ENCODE results near the gene B4GALNT3. TPM values are rescaled to one million over a fixed set of nuclear protein-coding genes. Genes with fewer than 3 reads are reported as not detected.
A peak's percentile ranks its signal among the peaks of the same experiment; 100 is the strongest.

The B4GALNT3 gene
- total and polyA plus RNA-seq, 12 donors = 14.1 to 58.7 (median 36.5) TPM

GRCh38 chr12:452667-453210, 7.0 kb upstream of the B4GALNT3 start:
- Histone ChIP-seq H3K27ac (no peak overlapping the region), H3K27me3 (peaks cover 0 to 31% (median 3%) of the 10 kb centered on the region in 7 donors), H3K4me3 (no peak overlapping the region), H3K36me3 (no peaks in the 10 kb centered on the region), H3K9me3 (no peaks in the 10 kb centered on the region), H3K4me1 (peaks cover 0 to 38% (median 0%) of the 10 kb centered on the region in 9 donors)
- DNase-seq (peak; percentile 25 to 55), ATAC-seq (peak in 3 of 8 donors; percentile 3 to 61 (median 43))
- intact Hi-C loops (cut with DNase I) = loop anchor here in 7 of 10 donors (1.0 to 5.0 kb wide), 4 partner anchors 50 to 95 kb away; no protein-coding TSS in a partner anchor
- TF ChIP-seq CTCF (IDR thresholded peaks at IDR 0.05) = no peak
- 43 to 53% methylated on average over 16 to 18 of the region's 25 CpGs for WGBS, 2 donors

- H3K27ac ChIP-seq = peak overlapping the region in 5 of 10 donors; percentile 24 to 89 (median 68)
- peaks cover 0 to 52% (median 11%) of the 10 kb centered on the region in 7 donors for H3K27me3 ChIP-seq
- DNase-seq (no peak), ATAC-seq (no peak)
- no peaks in the 10 kb centered on the region for H3K9me3 ChIP-seq
- H3K36me3 ChIP-seq = no peaks in the 10 kb centered on the region
- H3K4me3 ChIP-seq = no peak overlapping the region
- no peak for TF ChIP-seq CTCF (IDR thresholded peaks at IDR 0.05)
- WGBS, 2 donors = 31 to 38% methylated on average over 1 of the region's 1 CpG
- intact Hi-C loops (cut with DNase I) = loop anchor here in 8 of 10 donors (2.0 to 5.0 kb wide), 4 partner anchors 47 to 92 kb away; no protein-coding TSS in a partner anchor
- H3K4me1 ChIP-seq = peaks cover 0 to 45% (median 6%) of the 10 kb centered on the region in 9 donors
Observed at GRCh38 chr12:454833-455232, 4.9 kb upstream of the B4GALNT3 start.

- H3K9me3 ChIP-seq = no peaks in the 10 kb centered on the region
- no peaks in the 10 kb centered on the region for H3K36me3 ChIP-seq
- intact Hi-C loops (cut with DNase I) = loop anchor here in 5 of 10 donors (2.0 to 5.0 kb wide), 4 partner anchors 46 to 91 kb away; no protein-coding TSS in a partner anchor
- DNase-seq (no peak), ATAC-seq (no peak)
- 12 to 28% methylated on average over 2 of the region's 2 CpGs for WGBS, 2 donors
- H3K4me3 ChIP-seq = no peak overlapping the region
- peaks cover 0 to 55% (median 15%) of the 10 kb centered on the region in 7 donors for H3K27me3 ChIP-seq
- H3K27ac ChIP-seq = peak overlapping the region in 5 of 10 donors; percentile 14 to 89 (median 47)
- no peak for TF ChIP-seq CTCF (IDR thresholded peaks at IDR 0.05)
- H3K4me1 ChIP-seq = peaks cover 0 to 40% (median 11%) of the 10 kb centered on the region in 9 donors
Observed at GRCh38 chr12:455821-456220, 3.9 kb upstream of the B4GALNT3 start.

- Histone ChIP-seq H3K4me3 (no peak overlapping the region), H3K9me3 (no peaks in the 10 kb centered on the region), H3K36me3 (no peaks in the 10 kb centered on the region), H3K4me1 (peaks cover 0 to 55% (median 15%) of the 10 kb centered on the region in 9 donors), H3K27me3 (peaks cover 0 to 62% (median 17%) of the 10 kb centered on the region in 7 donors), H3K27ac (no peak overlapping the region)
- intact Hi-C loops (cut with DNase I) = loop anchor here in 4 of 10 donors (2.0 to 5.0 kb wide), 2 partner anchors 45 to 81 kb away; no protein-coding TSS in a partner anchor
- no peak for TF ChIP-seq CTCF (IDR thresholded peaks at IDR 0.05)
- 90% methylated on average over 4 of the region's 4 CpGs for WGBS, 2 donors
- DNase-seq = no peak
- ATAC-seq = no peak
Observed at GRCh38 chr12:457676-458075, 2.1 kb upstream of the B4GALNT3 start.
